ENCODE data around the gene NTN1. TPM values are rescaled to one million over a fixed set of nuclear protein-coding genes. Genes with fewer than 3 reads are reported as not detected.
A peak's percentile ranks its signal among the peaks of the same experiment; 100 is the strongest.
"Not testable (repeated sequence)": the region's sequence is repeated elsewhere in the genome, so short reads cannot be mapped to it uniquely, and the experiment has no call there.

Gene NTN1
- total RNA-seq (2.0 TPM), polyA plus RNA-seq (2.4 TPM)
- long read RNA-seq, donor 1 = 0 reads
- long read RNA-seq, donor 2 = 0 reads
- long read RNA-seq, donor 3 = 0 reads
- long read RNA-seq, donor 4 = 0 reads
- long read RNA-seq, donor 5 = 0 reads
- long read RNA-seq, donor 6 = 0 reads
- long read RNA-seq, donor 7 = 0 reads
- long read RNA-seq, donor 8 = 0 reads
- long read RNA-seq, donor 9 = 0 reads
- long read RNA-seq, donor 10 = 0 reads

GRCh38 chr17:9021158-9021991 lies at the start of gene NTN1:
TSS of gene NTN1 (plus strand) at chr17:9021510. CDS start at chr17:9022374, 864 bp downstream.
- DNase-seq (ENCODE audit: low read depth in 6 of 9, low spot score in 9 of 9) = peak in 6 of 9 donors; percentile 17 to 79 (median 55)
- H3K4me3 ChIP-seq (ENCODE audit: low read length in 2 of 2) = peak within 1 kb of the TSS; percentile 53 to 79
- no peaks in the 10 kb centered on the region for H3K36me3 ChIP-seq (ENCODE audit: control insufficient read depth in 2 of 2, insufficient read depth in 2 of 2, low read length in 1 of 2)
- no peak within 1 kb of the TSS for H3K27ac ChIP-seq (ENCODE audit: low read depth in 1 of 2, low read length in 1 of 2)
- peaks cover 83 to 95% of the 10 kb centered on the region in 2 donors for H3K27me3 ChIP-seq (ENCODE audit: control insufficient read depth in 2 of 2, insufficient read depth in 1 of 2, low read length in 1 of 2)
- WGBS = under 1% methylated on average over 106 of the region's 111 CpGs
- no peaks in the 10 kb centered on the region for H3K9me3 ChIP-seq (ENCODE audit: control insufficient read depth in 2 of 2, insufficient read depth in 1 of 2, low read length in 1 of 2)
- H3K4me1 ChIP-seq (ENCODE audit: control insufficient read depth in 2 of 2, insufficient read depth in 2 of 2, low read length in 2 of 2) = peaks cover 14 to 19% of the 10 kb centered on the region in 2 donors

- no peaks in the 10 kb centered on the region for H3K27me3 ChIP-seq (ENCODE audit: control insufficient read depth in 2 of 2, insufficient read depth in 1 of 2, low read length in 1 of 2)
- no peak for DNase-seq (ENCODE audit: low read depth in 6 of 9, low spot score in 9 of 9)
- no peak overlapping the region for H3K4me3 ChIP-seq (ENCODE audit: low read length in 2 of 2)
- H3K9me3 ChIP-seq (ENCODE audit: control insufficient read depth in 2 of 2, insufficient read depth in 1 of 2, low read length in 1 of 2) = no peaks in the 10 kb centered on the region
- H3K36me3 ChIP-seq (ENCODE audit: control insufficient read depth in 2 of 2, insufficient read depth in 2 of 2, low read length in 1 of 2) = no peaks in the 10 kb centered on the region
- 96% methylated on average over 9 of the region's 9 CpGs for WGBS
- H3K4me1 ChIP-seq (ENCODE audit: control insufficient read depth in 2 of 2, insufficient read depth in 2 of 2, low read length in 2 of 2) = no peaks in the 10 kb centered on the region
- H3K27ac ChIP-seq (ENCODE audit: low read depth in 1 of 2, low read length in 1 of 2) = no peak overlapping the region
Measured at GRCh38 chr17:8975091-8975725, 46.1 kb upstream of the NTN1 start.

GRCh38 chr17:8976638-8977037 lies 44.7 kb upstream of the NTN1 start:
- no peak overlapping the region for H3K4me3 ChIP-seq (ENCODE audit: low read length in 2 of 2)
- no peaks in the 10 kb centered on the region for H3K36me3 ChIP-seq (ENCODE audit: control insufficient read depth in 2 of 2, insufficient read depth in 2 of 2, low read length in 1 of 2)
- DNase-seq (ENCODE audit: low read depth in 6 of 9, low spot score in 9 of 9) = no peak
- no peak overlapping the region for H3K27ac ChIP-seq (ENCODE audit: low read depth in 1 of 2, low read length in 1 of 2)
- H3K4me1 ChIP-seq (ENCODE audit: control insufficient read depth in 2 of 2, insufficient read depth in 2 of 2, low read length in 2 of 2) = no peaks in the 10 kb centered on the region
- 96% methylated on average over 1 of the region's 1 CpG for WGBS
- H3K27me3 ChIP-seq (ENCODE audit: control insufficient read depth in 2 of 2, insufficient read depth in 1 of 2, low read length in 1 of 2) = no peaks in the 10 kb centered on the region
- H3K9me3 ChIP-seq (ENCODE audit: control insufficient read depth in 2 of 2, insufficient read depth in 1 of 2, low read length in 1 of 2) = no peaks in the 10 kb centered on the region

- Histone ChIP-seq H3K36me3 (ENCODE audit: control insufficient read depth in 2 of 2, insufficient read depth in 2 of 2, low read length in 1 of 2) (no peaks in the 10 kb centered on the region), H3K4me1 (ENCODE audit: control insufficient read depth in 2 of 2, insufficient read depth in 2 of 2, low read length in 2 of 2) (no peaks in the 10 kb centered on the region), H3K4me3 (ENCODE audit: low read length in 2 of 2) (no peak overlapping the region), H3K27ac (ENCODE audit: low read depth in 1 of 2, low read length in 1 of 2) (no peak overlapping the region), H3K9me3 (ENCODE audit: control insufficient read depth in 2 of 2, insufficient read depth in 1 of 2, low read length in 1 of 2) (no peaks in the 10 kb centered on the region), H3K27me3 (ENCODE audit: control insufficient read depth in 2 of 2, insufficient read depth in 1 of 2, low read length in 1 of 2) (no peaks in the 10 kb centered on the region)
- DNase-seq (ENCODE audit: low read depth in 6 of 9, low spot score in 9 of 9) = no peak
Measured at GRCh38 chr17:8979715-8980114, 41.6 kb upstream of the NTN1 start.

GRCh38 chr17:8981443-8981842 lies 39.9 kb upstream of the NTN1 start:
- H3K9me3 ChIP-seq (ENCODE audit: control insufficient read depth in 2 of 2, insufficient read depth in 1 of 2, low read length in 1 of 2) = peaks cover 0 to 7% of the 10 kb centered on the region in 2 donors
- H3K27me3 ChIP-seq (ENCODE audit: control insufficient read depth in 2 of 2, insufficient read depth in 1 of 2, low read length in 1 of 2) = no peaks in the 10 kb centered on the region
- no peaks in the 10 kb centered on the region for H3K36me3 ChIP-seq (ENCODE audit: control insufficient read depth in 2 of 2, insufficient read depth in 2 of 2, low read length in 1 of 2)
- DNase-seq (ENCODE audit: low read depth in 6 of 9, low spot score in 9 of 9) = no peak
- H3K4me3 ChIP-seq (ENCODE audit: low read length in 2 of 2) = no peak overlapping the region
- no peak overlapping the region for H3K27ac ChIP-seq (ENCODE audit: low read depth in 1 of 2, low read length in 1 of 2)
- WGBS = 99% methylated on average over 2 of the region's 2 CpGs
- H3K4me1 ChIP-seq (ENCODE audit: control insufficient read depth in 2 of 2, insufficient read depth in 2 of 2, low read length in 2 of 2) = no peaks in the 10 kb centered on the region

GRCh38 chr17:8984225-8984624 lies 37.1 kb upstream of the NTN1 start:
- H3K27ac ChIP-seq (ENCODE audit: low read depth in 1 of 2, low read length in 1 of 2); DNase-seq (ENCODE audit: low read depth in 6 of 9, low spot score in 9 of 9); H3K4me1 ChIP-seq (ENCODE audit: control insufficient read depth in 2 of 2, insufficient read depth in 2 of 2, low read length in 2 of 2); H3K9me3 ChIP-seq (ENCODE audit: control insufficient read depth in 2 of 2, insufficient read depth in 1 of 2, low read length in 1 of 2); H3K36me3 ChIP-seq (ENCODE audit: control insufficient read depth in 2 of 2, insufficient read depth in 2 of 2, low read length in 1 of 2); H3K27me3 ChIP-seq (ENCODE audit: control insufficient read depth in 2 of 2, insufficient read depth in 1 of 2, low read length in 1 of 2); H3K4me3 ChIP-seq (ENCODE audit: low read length in 2 of 2): not testable (repeated sequence)
- WGBS = 98% methylated on average over 5 of the region's 5 CpGs

- Histone ChIP-seq H3K36me3 (ENCODE audit: control insufficient read depth in 2 of 2, insufficient read depth in 2 of 2, low read length in 1 of 2) (no peaks in the 10 kb centered on the region), H3K9me3 (ENCODE audit: control insufficient read depth in 2 of 2, insufficient read depth in 1 of 2, low read length in 1 of 2) (peaks cover 0 to 7% of the 10 kb centered on the region in 2 donors), H3K4me1 (ENCODE audit: control insufficient read depth in 2 of 2, insufficient read depth in 2 of 2, low read length in 2 of 2) (no peaks in the 10 kb centered on the region), H3K27ac (ENCODE audit: low read depth in 1 of 2, low read length in 1 of 2) (no peak overlapping the region), H3K27me3 (ENCODE audit: control insufficient read depth in 2 of 2, insufficient read depth in 1 of 2, low read length in 1 of 2) (no peaks in the 10 kb centered on the region), H3K4me3 (ENCODE audit: low read length in 2 of 2) (no peak overlapping the region)
- DNase-seq (ENCODE audit: low read depth in 6 of 9, low spot score in 9 of 9) = no peak
- 93% methylated on average over 4 of the region's 4 CpGs for WGBS
Measured at GRCh38 chr17:8985054-8985701, 36.1 kb upstream of the NTN1 start.

GRCh38 chr17:8986295-8986694 lies 35.0 kb upstream of the NTN1 start:
- no peak overlapping the region for H3K4me3 ChIP-seq (ENCODE audit: low read length in 2 of 2)
- no peak for DNase-seq (ENCODE audit: low read depth in 6 of 9, low spot score in 9 of 9)
- WGBS = 81% methylated on average over 2 of the region's 2 CpGs
- H3K9me3 ChIP-seq (ENCODE audit: control insufficient read depth in 2 of 2, insufficient read depth in 1 of 2, low read length in 1 of 2) = peaks cover 0 to 7% of the 10 kb centered on the region in 2 donors
- no peaks in the 10 kb centered on the region for H3K27me3 ChIP-seq (ENCODE audit: control insufficient read depth in 2 of 2, insufficient read depth in 1 of 2, low read length in 1 of 2)
- H3K27ac ChIP-seq (ENCODE audit: low read depth in 1 of 2, low read length in 1 of 2) = no peak overlapping the region
- no peaks in the 10 kb centered on the region for H3K36me3 ChIP-seq (ENCODE audit: control insufficient read depth in 2 of 2, insufficient read depth in 2 of 2, low read length in 1 of 2)
- no peaks in the 10 kb centered on the region for H3K4me1 ChIP-seq (ENCODE audit: control insufficient read depth in 2 of 2, insufficient read depth in 2 of 2, low read length in 2 of 2)

Measured in thymus (tissue), 14 donors.